Endodermal cell (in vitro differentiated cells): Measurements from ENCODE around the gene HSBP1L1. TPM values are rescaled to one million over a fixed set of nuclear protein-coding genes. Genes with fewer than 3 reads are reported as not detected.

Experiments
- DNase-seq: peaks from one replicate; pipeline ENCODE4 v3.0.0-alpha.2; 2017
- H3K27ac ChIP-seq: 2 replicates; pipeline ENCODE4 v1.5.1; 2013; ENCODE audit warnings: mild to moderate bottlenecking, low read depth, low read length, moderate library complexity
- H3K27me3 ChIP-seq: 2 replicates; pipeline ENCODE4 v1.6.1; 2013; ENCODE audit warnings: mild to moderate bottlenecking, low read length, moderate library complexity; ENCODE audit not compliant: insufficient read depth, control insufficient read depth, poor library complexity, severe bottlenecking
- H3K36me3 ChIP-seq: 2 replicates; pipeline ENCODE4 v1.7.0; 2013; ENCODE audit warnings: mild to moderate bottlenecking, low read length, moderate library complexity; ENCODE audit not compliant: control insufficient read depth, insufficient read depth
- H3K4me1 ChIP-seq: one replicate; pipeline ENCODE4 v1.7.0; 2013; ENCODE audit warnings: low read length; ENCODE audit not compliant: control insufficient read depth, insufficient read depth
- H3K4me3 ChIP-seq: 2 replicates; pipeline ENCODE4 v1.5.1; 2013; ENCODE audit warnings: mild to moderate bottlenecking, low read length, moderate library complexity
- H3K9ac ChIP-seq: 2 replicates; pipeline ENCODE4 v1.6.1; 2013; ENCODE audit warnings: mild to moderate bottlenecking, low read length, moderate library complexity; ENCODE audit not compliant: poor library complexity, severe bottlenecking; ENCODE audit errors: extremely low read depth
- H3K9me3 ChIP-seq: 2 replicates; pipeline ENCODE4 v1.6.1; 2013; ENCODE audit warnings: mild to moderate bottlenecking, low read length, moderate library complexity; ENCODE audit not compliant: control insufficient read depth
- H3K27ac Mint-ChIP-seq: 2 replicates; pipeline ENCODE4 v1.8.0; 2020; ENCODE audit warnings: mixed read lengths
- H3K27me3 Mint-ChIP-seq: 2 replicates; pipeline ENCODE4 v1.8.0; 2021; ENCODE audit warnings: mild to moderate bottlenecking, mixed read lengths; ENCODE audit not compliant: insufficient read depth
- H3K36me3 Mint-ChIP-seq: 2 replicates; pipeline ENCODE4 v1.8.0; 2020; ENCODE audit warnings: low read depth, mixed read lengths
- H3K4me1 Mint-ChIP-seq: 2 replicates; pipeline ENCODE4 v1.8.0; 2020; ENCODE audit warnings: mixed read lengths
- H3K4me3 Mint-ChIP-seq: 2 replicates; pipeline ENCODE4 v1.8.0; 2020; ENCODE audit warnings: mild to moderate bottlenecking, moderate library complexity, mixed read lengths
- H3K9me3 Mint-ChIP-seq: 2 replicates; pipeline ENCODE4 v1.8.0; 2020; ENCODE audit warnings: mild to moderate bottlenecking, mixed read lengths
- CTCF ChIP-seq: fragments of 200-600 bp; sonication (generic); conservative IDR thresholded peaks from 2 replicates; pipeline ENCODE4 v1.5.0; 2021; ENCODE audit warnings: antibody characterized with exemption, mild to moderate bottlenecking
- WGBS, 2 experiments: methylation state at CpG; one replicate each; pipeline versions ENCODE4 v1.1.5 to v1.1.7; 2013; ENCODE audit warnings: missing lambda C conversion rate in 2 of 2, mixed read lengths in 1 of 2; ENCODE audit not compliant: insufficient coverage in 1 of 2, insufficient read length in 1 of 2; 5-methylcytosine and 5-hydroxymethylcytosine counted together
- total RNA-seq, 2 donors: library from RNA; stranded (reverse); fragmentation: NEBNext Ultra II Directional in 1 of 2; extraction: Animal tissue kit (Norgen Biotek cat#: 25700) in 1 of 2; gene quantifications; 2 replicates in 1 of 2; 3 replicates in 1 of 2; pipeline ENCODE4 v1.2.1, GENCODE V29; 2021

HSBP1L1 gene
- total RNA-seq, 2 donors from 2014 or later: 2.6 to 2.7 TPM

GRCh38 chr18:80000877-80001276 is 36.4 kb downstream of the HSBP1L1 start:
- Histone ChIP-seq H3K4me1 (no peaks in the 10 kb centered on the region), H3K9me3 (peaks cover 23% of the 10 kb centered on the region), H3K27ac (no peak overlapping the region), H3K9ac (no peak overlapping the region), H3K4me3 (no peak overlapping the region), H3K27me3 (peaks cover 18% of the 10 kb centered on the region), H3K36me3 (no peaks in the 10 kb centered on the region)
- no peak overlapping the region for H3K4me3 Mint-ChIP-seq
- DNase-seq: no peak
- no peaks in the 10 kb centered on the region for H3K4me1 Mint-ChIP-seq
- WGBS, 2 experiments: 67 to 84% methylated on average over 2 to 3 of the region's 3 CpGs
- H3K9me3 Mint-ChIP-seq: peaks cover 48% of the 10 kb centered on the region
- TF ChIP-seq CTCF: no peak
- H3K27me3 Mint-ChIP-seq: peaks cover 85% of the 10 kb centered on the region
- no peak overlapping the region for H3K27ac Mint-ChIP-seq
- H3K36me3 Mint-ChIP-seq: peaks cover 4% of the 10 kb centered on the region

GRCh38 chr18:80002468-80002867 is 38.0 kb downstream of the HSBP1L1 start:
- H3K36me3 ChIP-seq: no peaks in the 10 kb centered on the region
- peaks cover 2% of the 10 kb centered on the region for H3K27me3 ChIP-seq
- no peak overlapping the region for H3K27ac ChIP-seq
- no peak overlapping the region for H3K4me3 ChIP-seq
- peaks cover 23% of the 10 kb centered on the region for H3K9me3 ChIP-seq
- 91 to 95% methylated on average over 3 to 5 of the region's 5 CpGs for WGBS, 2 experiments
- Mint-ChIP-seq H3K27ac (no peak overlapping the region), H3K4me3 (no peak overlapping the region), H3K4me1 (no peaks in the 10 kb centered on the region), H3K9me3 (peaks cover 56% of the 10 kb centered on the region), H3K27me3 (peaks cover 72% of the 10 kb centered on the region), H3K36me3 (peaks cover 4% of the 10 kb centered on the region)
- H3K4me1 ChIP-seq: no peaks in the 10 kb centered on the region
- no peak for TF ChIP-seq CTCF
- no peak for DNase-seq
- no peak overlapping the region for H3K9ac ChIP-seq

GRCh38 chr18:80004600-80005342 is 40.3 kb downstream of the HSBP1L1 start:
- DNase-seq: no peak
- Histone ChIP-seq H3K27me3 (no peaks in the 10 kb centered on the region), H3K4me3 (no peak overlapping the region), H3K9ac (no peak overlapping the region), H3K27ac (no peak overlapping the region), H3K4me1 (no peaks in the 10 kb centered on the region), H3K9me3 (peaks cover 23% of the 10 kb centered on the region), H3K36me3 (no peaks in the 10 kb centered on the region)
- Mint-ChIP-seq H3K4me1 (no peaks in the 10 kb centered on the region), H3K27ac (no peak overlapping the region), H3K4me3 (no peak overlapping the region), H3K27me3 (peaks cover 65% of the 10 kb centered on the region), H3K36me3 (peaks cover 9% of the 10 kb centered on the region), H3K9me3 (peaks cover 65% of the 10 kb centered on the region)
- 88 to 98% methylated on average over 8 to 12 of the region's 12 CpGs for WGBS, 2 experiments
- TF ChIP-seq CTCF: no peak
